Measurements from ENCODE around the gene PTPRU. TPM values are rescaled to one million over a fixed set of nuclear protein-coding genes. Genes with fewer than 3 reads are reported as not detected.

The PTPRU gene
- total RNA-seq, 1 donor from 2014 or later = 37.3 TPM

GRCh38 chr1:29282135-29282923 lies 46.0 kb downstream of the PTPRU start:
- H3K27me3 ChIP-seq = no peaks in the 10 kb centered on the region
- no peak overlapping the region for H3K4me3 ChIP-seq
- no peak for TF ChIP-seq POLR2A (IDR thresholded peaks at IDR 0.05)
- TF ChIP-seq, protein P1, sequence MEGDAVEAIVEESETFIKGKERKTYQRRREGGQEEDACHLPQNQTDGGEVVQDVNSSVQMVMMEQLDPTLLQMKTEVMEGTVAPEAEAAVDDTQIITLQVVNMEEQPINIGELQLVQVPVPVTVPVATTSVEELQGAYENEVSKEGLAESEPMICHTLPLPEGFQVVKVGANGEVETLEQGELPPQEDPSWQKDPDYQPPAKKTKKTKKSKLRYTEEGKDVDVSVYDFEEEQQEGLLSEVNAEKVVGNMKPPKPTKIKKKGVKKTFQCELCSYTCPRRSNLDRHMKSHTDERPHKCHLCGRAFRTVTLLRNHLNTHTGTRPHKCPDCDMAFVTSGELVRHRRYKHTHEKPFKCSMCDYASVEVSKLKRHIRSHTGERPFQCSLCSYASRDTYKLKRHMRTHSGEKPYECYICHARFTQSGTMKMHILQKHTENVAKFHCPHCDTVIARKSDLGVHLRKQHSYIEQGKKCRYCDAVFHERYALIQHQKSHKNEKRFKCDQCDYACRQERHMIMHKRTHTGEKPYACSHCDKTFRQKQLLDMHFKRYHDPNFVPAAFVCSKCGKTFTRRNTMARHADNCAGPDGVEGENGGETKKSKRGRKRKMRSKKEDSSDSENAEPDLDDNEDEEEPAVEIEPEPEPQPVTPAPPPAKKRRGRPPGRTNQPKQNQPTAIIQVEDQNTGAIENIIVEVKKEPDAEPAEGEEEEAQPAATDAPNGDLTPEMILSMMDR (IDR thresholded peaks at IDR 0.05) = no peak
- no peak for TF ChIP-seq POLR2AphosphoS5 (IDR thresholded peaks at IDR 0.05; ENCODE audit: insufficient read depth in 1 of 2, low read depth in 1 of 2)
- intact Hi-C loops (cut with DNase I) = no loop called here
- DNase-seq (ENCODE audit: extremely low spot score in 2 of 2) = peak in 1 of 2 donors; percentile 56
- peaks cover 4% of the 10 kb centered on the region for H3K4me1 ChIP-seq
- H3K27ac ChIP-seq = no peak overlapping the region
- no peaks in the 10 kb centered on the region for H3K9me3 ChIP-seq
- peaks cover 0 to 12% of the 10 kb centered on the region in 2 donors for H3K36me3 ChIP-seq

GRCh38 chr1:29282924-29283803 lies 46.8 kb downstream of the PTPRU start:
- H3K4me3 ChIP-seq = no peak overlapping the region

GRCh38 chr1:29283804-29284195 lies 47.5 kb downstream of the PTPRU start:
- no peaks in the 10 kb centered on the region for H3K27me3 ChIP-seq
- TF ChIP-seq POLR2A (IDR thresholded peaks at IDR 0.05) (no peak), POLR2AphosphoS5 (IDR thresholded peaks at IDR 0.05; ENCODE audit: insufficient read depth in 1 of 2, low read depth in 1 of 2) (no peak)
- TF ChIP-seq, protein P1 (IDR thresholded peaks at IDR 0.05) = no peak
- H3K36me3 ChIP-seq = peaks cover 0 to 12% of the 10 kb centered on the region in 2 donors
- H3K4me3 ChIP-seq = no peak overlapping the region
- intact Hi-C loops (cut with DNase I) = no loop called here
- H3K4me1 ChIP-seq = peaks cover 4% of the 10 kb centered on the region
- no peak overlapping the region for H3K27ac ChIP-seq
- DNase-seq (ENCODE audit: extremely low spot score in 2 of 2) = no peak
- no peaks in the 10 kb centered on the region for H3K9me3 ChIP-seq

More at GRCh38 chr1:29282924-29283803, 46.8 kb downstream of the PTPRU start:
- Histone ChIP-seq H3K9me3 (no peaks in the 10 kb centered on the region), H3K27ac (no peak overlapping the region), H3K36me3 (peaks cover 0 to 12% of the 10 kb centered on the region in 2 donors), H3K4me1 (peaks cover 4% of the 10 kb centered on the region), H3K27me3 (no peaks in the 10 kb centered on the region)
- no peak for TF ChIP-seq POLR2A (IDR thresholded peaks at IDR 0.05)
- TF ChIP-seq, protein P1 (IDR thresholded peaks at IDR 0.05) = no peak
- TF ChIP-seq POLR2AphosphoS5 (IDR thresholded peaks at IDR 0.05; ENCODE audit: insufficient read depth in 1 of 2, low read depth in 1 of 2) = no peak
- no peak for DNase-seq (ENCODE audit: extremely low spot score in 2 of 2)
- intact Hi-C loops (cut with DNase I) = no loop called here

GRCh38 chr1:29284286-29284960 lies 48.1 kb downstream of the PTPRU start:
- peaks cover 4% of the 10 kb centered on the region for H3K4me1 ChIP-seq
- DNase-seq (ENCODE audit: extremely low spot score in 2 of 2) = no peak
- no peaks in the 10 kb centered on the region for H3K27me3 ChIP-seq

More at GRCh38 chr1:29284286-29284960, 48.1 kb downstream of the PTPRU start:
- no peak for TF ChIP-seq POLR2AphosphoS5 (IDR thresholded peaks at IDR 0.05; ENCODE audit: insufficient read depth in 1 of 2, low read depth in 1 of 2)
- TF ChIP-seq, protein P1 (IDR thresholded peaks at IDR 0.05) = no peak
- no peak for TF ChIP-seq POLR2A (IDR thresholded peaks at IDR 0.05)
- H3K36me3 ChIP-seq = peaks cover 0 to 8% of the 10 kb centered on the region in 2 donors
- no peak overlapping the region for H3K27ac ChIP-seq
- intact Hi-C loops (cut with DNase I) = no loop called here
- H3K4me3 ChIP-seq = no peak overlapping the region
- no peaks in the 10 kb centered on the region for H3K9me3 ChIP-seq

All from vagina (tissue), 2 donors.